ENCODE data around the gene GNAI3.
A peak's percentile ranks its signal among the peaks of the same experiment; 100 is the strongest.
"Not testable (repeated sequence)": the region's sequence is repeated elsewhere in the genome, so short reads cannot be mapped to it uniquely, and the experiment has no call there.

Gene GNAI3

DNA sequence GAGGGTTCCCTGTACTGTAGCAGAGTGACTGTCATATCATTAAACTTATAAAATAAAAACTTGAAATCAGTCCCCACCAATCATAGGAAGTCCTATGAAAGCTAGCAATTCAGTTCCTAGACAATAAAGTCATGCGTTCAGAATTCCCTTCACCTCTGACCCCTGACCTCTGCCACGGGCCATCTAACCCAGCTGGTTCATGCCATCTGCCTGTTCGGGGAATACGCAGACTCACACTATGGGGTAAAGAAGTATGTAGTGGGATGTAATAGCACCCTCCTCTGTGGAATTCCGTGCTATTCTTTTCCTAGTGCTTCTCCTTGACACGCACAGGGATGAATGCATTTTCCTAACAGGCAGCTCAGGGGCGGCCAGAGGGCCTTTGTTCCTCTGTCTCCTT is 109.6 kb downstream of the GNAI3 start:
- no peak for DNase-seq (ENCODE audit: extremely low read depth in 1 of 2, low read depth in 1 of 2)

DNA sequence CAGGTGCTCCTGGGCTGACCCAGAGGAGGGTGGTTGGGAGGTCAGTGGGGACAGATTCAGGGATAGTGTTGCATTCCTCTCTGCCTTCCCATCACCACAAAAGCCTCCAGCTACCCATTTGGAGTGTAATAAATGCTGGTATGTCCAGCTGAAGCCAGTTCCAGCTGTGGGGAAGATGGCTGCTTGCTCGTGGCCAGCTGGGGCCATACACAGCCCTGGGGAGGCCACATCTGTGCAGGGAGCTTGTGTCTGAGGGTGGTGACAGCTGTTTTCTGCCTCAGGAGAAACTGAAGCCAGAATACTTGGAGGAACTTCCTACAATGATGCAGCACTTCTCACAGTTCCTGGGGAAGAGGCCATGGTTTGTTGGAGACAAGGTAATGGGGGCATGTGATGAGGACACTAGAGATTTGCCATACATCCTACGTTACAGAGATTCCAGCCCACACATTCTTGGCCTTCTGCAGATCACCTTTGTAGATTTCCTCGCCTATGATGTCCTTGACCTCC is 110.2 kb downstream of the GNAI3 start:
- no peak for DNase-seq (ENCODE audit: extremely low read depth in 1 of 2, low read depth in 1 of 2)

DNA sequence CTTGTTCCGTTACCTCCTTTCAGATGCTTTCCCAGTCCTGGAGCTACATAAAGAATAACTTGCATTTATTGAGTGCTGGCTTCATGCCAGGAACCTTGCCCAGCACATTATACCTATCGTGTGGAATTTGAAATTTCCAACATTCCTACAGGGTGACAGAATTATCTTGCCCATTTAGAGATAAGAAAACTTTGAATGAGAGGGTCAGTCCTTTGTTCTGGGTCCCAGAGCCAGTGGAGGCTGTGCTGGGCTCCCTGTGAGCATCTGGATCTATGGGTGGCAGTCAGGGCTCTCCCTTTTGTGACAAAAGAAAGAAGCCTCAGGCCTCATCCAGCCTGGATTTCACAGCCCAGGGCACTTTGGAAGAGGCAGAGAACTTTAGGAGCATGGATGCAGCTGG is 110.7 kb downstream of the GNAI3 start:
- DNase-seq (ENCODE audit: extremely low read depth in 1 of 2, low read depth in 1 of 2), result no peak

DNA sequence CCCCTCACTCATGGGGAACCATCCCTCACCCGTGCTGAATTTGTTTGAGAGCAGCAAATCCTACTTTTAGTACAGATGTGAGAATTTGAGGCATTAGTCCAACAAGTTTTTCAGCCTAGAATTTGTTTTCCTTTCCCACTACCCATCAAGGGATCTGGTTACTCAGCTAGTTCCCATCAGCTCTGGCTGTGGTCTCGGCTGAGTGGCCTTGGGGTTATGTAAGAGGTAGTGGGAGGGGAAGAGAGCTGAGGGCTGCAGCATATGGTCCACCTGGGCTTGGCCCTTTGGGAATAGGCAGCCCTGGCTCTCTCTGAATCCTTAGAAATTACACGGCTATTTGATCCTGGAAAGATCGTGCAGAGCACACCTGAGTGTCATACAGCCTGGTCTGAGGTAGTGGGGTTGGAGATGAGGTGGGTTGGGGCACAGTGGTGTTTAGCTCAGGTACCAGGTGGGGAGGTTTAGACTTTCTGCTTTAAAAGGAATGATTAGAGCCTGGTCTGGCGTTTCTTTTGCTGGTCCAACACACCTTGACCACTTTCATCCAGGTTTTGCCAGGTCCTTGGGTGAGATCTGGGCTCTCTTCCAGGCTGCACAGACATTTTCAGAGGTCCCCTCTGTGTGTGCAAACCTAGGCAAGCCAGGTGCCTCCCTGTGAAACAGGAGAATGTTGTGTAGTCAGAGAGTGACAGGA is 111.7 kb downstream of the GNAI3 start:
- DNase-seq (ENCODE audit: extremely low read depth in 1 of 2, low read depth in 1 of 2), result no peak

DNA sequence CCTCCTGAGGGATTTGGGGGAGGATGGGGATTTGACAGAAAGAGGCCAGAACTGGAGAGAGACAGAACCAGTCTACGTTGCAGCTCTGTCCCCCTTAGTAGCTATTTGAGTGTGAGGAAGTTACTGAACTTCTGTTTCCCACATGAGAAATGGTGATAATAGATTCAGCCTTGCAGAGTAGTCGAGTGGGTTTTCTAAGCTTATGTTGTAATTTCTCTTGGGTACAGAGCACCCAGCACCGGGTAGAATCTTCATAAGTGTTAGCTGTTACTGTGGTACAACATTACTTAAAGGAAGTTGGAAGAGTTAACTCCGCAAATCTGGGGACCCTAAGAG is 112.2 kb downstream of the GNAI3 start:
- DNase-seq (ENCODE audit: extremely low read depth in 1 of 2, low read depth in 1 of 2), result not testable (repeated sequence)

DNA sequence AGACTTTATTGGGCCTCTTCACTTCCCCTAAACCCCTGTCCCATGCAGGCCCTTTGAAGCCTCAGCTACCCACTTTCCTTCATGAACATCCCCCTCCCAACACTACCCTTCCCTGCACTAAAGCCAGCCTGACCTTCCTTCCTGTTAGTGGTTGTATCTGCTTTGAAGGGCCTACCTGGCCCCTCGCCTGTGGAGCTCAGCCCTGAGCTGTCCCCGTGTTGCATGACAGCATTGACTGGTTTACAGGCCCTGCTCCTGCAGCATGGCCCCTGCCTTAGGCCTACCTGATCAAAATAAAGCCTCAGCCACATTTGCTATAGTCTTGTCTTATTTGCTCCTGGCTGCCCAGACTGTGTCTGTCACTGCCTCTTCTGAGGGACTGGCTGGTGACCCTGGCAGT is 113.0 kb downstream of the GNAI3 start:
- DNase-seq (ENCODE audit: extremely low read depth in 1 of 2, low read depth in 1 of 2), result no peak

DNA sequence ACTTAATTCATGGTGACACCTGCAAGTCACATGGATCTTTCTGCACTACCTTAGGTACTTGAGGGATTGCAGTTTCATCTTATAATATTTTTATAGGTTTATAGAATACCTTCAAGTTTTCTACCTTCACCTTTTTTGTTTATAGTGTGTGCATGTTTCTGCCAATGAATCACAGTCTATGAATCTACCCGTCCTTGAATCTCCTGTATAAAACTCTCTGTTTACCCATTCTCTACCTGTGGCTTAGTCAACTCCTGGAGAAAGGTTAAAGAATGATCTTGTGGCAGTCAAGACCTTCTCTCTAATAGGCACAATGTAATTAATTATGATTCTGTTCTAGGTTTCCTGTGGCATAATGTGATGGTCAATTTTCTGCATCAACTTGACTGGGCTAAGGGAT is 116.3 kb downstream of the GNAI3 start:
- no peak for DNase-seq (ENCODE audit: extremely low read depth in 1 of 2, low read depth in 1 of 2)

DNA sequence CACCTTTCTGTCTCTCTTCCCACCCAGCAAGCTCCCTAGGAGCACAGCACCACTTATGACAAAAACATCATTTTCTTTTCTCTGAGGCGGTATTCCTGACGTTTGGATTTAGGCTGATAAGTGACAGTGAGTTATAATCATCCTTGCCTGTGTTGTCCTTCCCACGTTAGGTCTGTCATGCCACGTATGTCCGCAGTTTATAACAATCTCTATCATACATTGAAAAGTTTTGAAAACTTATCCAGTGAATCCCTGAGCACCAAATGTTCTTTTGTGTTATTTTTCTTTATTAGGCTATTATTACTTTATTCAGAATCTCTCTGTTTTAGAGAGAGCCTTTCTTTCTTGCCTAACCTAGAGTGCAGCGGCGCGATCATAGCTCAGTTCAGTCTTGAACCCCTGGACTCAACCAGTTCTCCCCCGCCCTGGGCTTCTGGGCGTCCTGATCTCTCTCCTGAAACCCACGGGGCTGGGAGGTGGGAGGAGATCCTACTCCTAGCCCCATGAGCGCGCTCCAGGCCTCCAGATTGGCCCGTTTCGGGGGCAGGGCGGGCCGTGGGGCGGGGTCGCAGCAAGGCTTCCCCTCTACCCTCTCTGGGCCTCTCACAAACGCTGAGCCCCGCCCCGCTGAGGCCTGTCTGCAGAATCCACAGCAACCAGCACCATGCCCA is 119.2 kb downstream of the GNAI3 start, which contains the start of gene GSTM2:
GSTM2 (plus strand) TSS at position 606 of the 671 bp plus-strand sequence; CDS start at position 665, 59 bp downstream.
- DNase-seq (ENCODE audit: extremely low read depth in 1 of 2, low read depth in 1 of 2), result peak; percentile 67 to 77
